IMR-90 (cell line): ENCODE measurements around the gene SEPSECS. TPM values are rescaled to one million over a fixed set of nuclear protein-coding genes. Genes with fewer than 3 reads are reported as not detected.

ENCODE experiments used
- ATAC-seq: fragments of 200-7000 bp; cut with Tn5 transposase; 2 replicates; pipeline ENCODE4 v1.9.1; 2020; ENCODE audit warnings: low read depth, mild to moderate bottlenecking, moderate library complexity
- BruUV-seq: library from RNA; stranded (reverse); fragments of 400-500 nt; replicated peaks from 2 replicates; lab custom pipeline; 2021; lab: Mats Ljungman, UMichigan
- CTCF ChIA-PET: fragments of 300-600 bp; formaldehyde crosslinking; extraction: SDS; loops from one replicate; lab custom pipeline; 2021; ENCODE audit warnings: antibody characterized with exemption; lab: Yijun Ruan, JAX
- POLR2A ChIA-PET: fragments of 300-600 bp; sonication (Branson Sonifier 250); formaldehyde crosslinking; loops from one replicate; lab custom pipeline; 2022; ENCODE audit warnings: antibody characterized with exemption; ENCODE audit not compliant: unreplicated experiment; lab: Charles Lee
- DNase-seq: peaks from one replicate; pipeline ENCODE4 v3.0.0; 2013
- H2AFZ ChIP-seq: replicated peaks from 2 replicates; pipeline ENCODE3; 2013; ENCODE audit warnings: low read length, mild to moderate bottlenecking; ENCODE audit not compliant: poor library complexity
- H2AK5ac ChIP-seq: 2 replicates; pipeline ENCODE4 v1.6.1; 2013; ENCODE audit warnings: low read depth, low read length, inconsistent platforms
- H2AK9ac ChIP-seq: replicated peaks from 2 replicates; pipeline ENCODE3; 2013; ENCODE audit warnings: mild to moderate bottlenecking, low read depth, low read length, moderate library complexity; ENCODE audit not compliant: poor library complexity
- H2BK120ac ChIP-seq: 2 replicates; pipeline ENCODE4 v1.6.1; 2013; ENCODE audit warnings: low read depth, low read length, inconsistent platforms
- H2BK15ac ChIP-seq: 3 replicates; pipeline ENCODE4 v1.6.1; 2013; ENCODE audit warnings: low read depth, low read length, inconsistent platforms
- H2BK20ac ChIP-seq: 2 replicates; pipeline ENCODE4 v1.6.1; 2013; ENCODE audit warnings: low read depth, mild to moderate bottlenecking, inconsistent platforms, low read length, moderate library complexity
- H2BK5ac ChIP-seq: 2 replicates; pipeline ENCODE4 v1.6.1; 2013; ENCODE audit warnings: mild to moderate bottlenecking, low read depth, low read length, inconsistent platforms; ENCODE audit not compliant: poor library complexity, severe bottlenecking
- H3K14ac ChIP-seq: replicated peaks from 2 replicates; pipeline ENCODE4 v1.6.1; 2013; ENCODE audit warnings: low read depth, low read length, inconsistent platforms
- H3K18ac ChIP-seq: 2 replicates; pipeline ENCODE4 v1.6.1; 2013; ENCODE audit warnings: low read depth, low read length, control low read depth
- H3K23ac ChIP-seq: 2 replicates; pipeline ENCODE4 v1.6.1; 2013; ENCODE audit warnings: low read depth, low read length, inconsistent platforms
- H3K27ac ChIP-seq: 2 replicates; pipeline ENCODE4 v1.5.1; 2013; ENCODE audit warnings: mild to moderate bottlenecking, control low read depth, low read length; ENCODE audit not compliant: insufficient read depth
- H3K27me3 ChIP-seq: 2 replicates; pipeline ENCODE4 v1.6.1; 2013; ENCODE audit warnings: low read length; ENCODE audit not compliant: control insufficient read depth, insufficient read depth
- H3K36me3 ChIP-seq: 2 replicates; pipeline ENCODE4 v1.6.1; 2013; ENCODE audit warnings: low read length, mixed read lengths; ENCODE audit not compliant: control insufficient read depth, insufficient read depth
- H3K4ac ChIP-seq: 2 replicates; pipeline ENCODE4 v1.6.1; 2013; ENCODE audit warnings: low read depth, low read length, inconsistent platforms
- H3K4me1 ChIP-seq: 2 replicates; pipeline ENCODE4 v1.6.1; 2013; ENCODE audit warnings: low read length, mixed read lengths; ENCODE audit not compliant: control insufficient read depth, insufficient read depth
- H3K4me2 ChIP-seq: 2 replicates; pipeline ENCODE4 v1.6.1; 2013; ENCODE audit warnings: low read depth, mild to moderate bottlenecking, control low read depth, low read length, moderate library complexity
- H3K4me3 ChIP-seq: 2 replicates; pipeline ENCODE4 v1.5.1; 2013; ENCODE audit warnings: low read depth, mild to moderate bottlenecking, control low read depth, low read length, moderate library complexity; ENCODE audit not compliant: insufficient read depth
- H3K56ac ChIP-seq: 2 replicates; pipeline ENCODE4 v1.6.1; 2013; ENCODE audit warnings: low read length, inconsistent platforms; ENCODE audit not compliant: insufficient read depth; ENCODE audit errors: extremely low read depth
- H3K79me1 ChIP-seq, 2 experiments: 2 replicates each; pipeline ENCODE4 v1.6.1; 2013; ENCODE audit warnings: low read length in 2 of 2, inconsistent platforms in 1 of 2, low read depth in 1 of 2
- H3K9ac ChIP-seq: 2 replicates; pipeline ENCODE4 v1.6.1; 2013; ENCODE audit warnings: low read depth, low read length, control low read depth
- H3K9me1 ChIP-seq: 2 replicates; pipeline ENCODE4 v1.6.1; 2013; ENCODE audit warnings: low read length, inconsistent platforms; ENCODE audit not compliant: insufficient read depth
- H3K9me3 ChIP-seq: 2 replicates; pipeline ENCODE4 v1.6.1; 2013; ENCODE audit warnings: low read length; ENCODE audit not compliant: control insufficient read depth, insufficient read depth
- H4K20me1 ChIP-seq: 2 replicates; pipeline ENCODE4 v1.6.1; 2013; ENCODE audit warnings: low read length, inconsistent platforms; ENCODE audit not compliant: insufficient read depth
- H4K5ac ChIP-seq: 2 replicates; pipeline ENCODE4 v1.6.1; 2013; ENCODE audit warnings: mild to moderate bottlenecking, low read depth, low read length, control low read depth
- H4K8ac ChIP-seq, 2 experiments: 2 replicates each; pipeline ENCODE4 v1.6.1; 2013; ENCODE audit warnings: low read depth in 2 of 2, low read length in 2 of 2, control low read depth in 1 of 2, inconsistent platforms in 1 of 2
- H4K91ac ChIP-seq: 2 replicates; pipeline ENCODE4 v1.6.1; 2013; ENCODE audit warnings: low read depth, low read length, inconsistent platforms; ENCODE audit not compliant: insufficient read depth
- CHD1 ChIP-seq: IDR thresholded peaks from 2 replicates; pipeline ENCODE4 v1.6.1; 2012; ENCODE audit warnings: low read depth, low read length, improper control_type of control experiment
- FOS ChIP-seq: fragments of 150-350 bp; IDR thresholded peaks from 2 replicates; pipeline ENCODE4 v1.6.1; 2016; ENCODE audit warnings: low read depth, low read length
- MAFK ChIP-seq: IDR thresholded peaks from 2 replicates; pipeline ENCODE4 v1.6.1; 2012; ENCODE audit warnings: low read depth, low read length, improper control_type of control experiment
- MAZ ChIP-seq: IDR thresholded peaks from 2 replicates; pipeline ENCODE4 v1.6.1; 2012; ENCODE audit warnings: low read depth, mild to moderate bottlenecking, low read length, improper control_type of control experiment, moderate library complexity, borderline replicate concordance
- MXI1 ChIP-seq: IDR thresholded peaks from 2 replicates; pipeline ENCODE4 v1.6.1; 2012; ENCODE audit warnings: low read depth, mild to moderate bottlenecking, low read length, moderate library complexity, borderline replicate concordance
- NFE2L2 ChIP-seq: fragments of 150-350 bp; IDR thresholded peaks from 2 replicates; pipeline ENCODE4 v1.6.1; 2016; ENCODE audit warnings: low read depth, mild to moderate bottlenecking, low read length
- POLR2A ChIP-seq: IDR thresholded peaks from 2 replicates; pipeline ENCODE4 v1.6.1; 2012; ENCODE audit warnings: mild to moderate bottlenecking, low read depth, low read length
- RAD21 ChIP-seq: IDR thresholded peaks from 2 replicates; pipeline ENCODE4 v1.6.1; 2012; ENCODE audit warnings: low read length, improper control_type of control experiment
- RCOR1 ChIP-seq: IDR thresholded peaks from 2 replicates; pipeline ENCODE4 v1.6.1; 2012; ENCODE audit warnings: mild to moderate bottlenecking, low read length, improper control_type of control experiment; ENCODE audit not compliant: insufficient replicate concordance
- RFX5 ChIP-seq: IDR thresholded peaks from 2 replicates; pipeline ENCODE4 v1.8.0; 2012; ENCODE audit warnings: low read depth, mild to moderate bottlenecking, low read length, moderate library complexity
- SMC3 ChIP-seq: fragments of 150-350 bp; IDR thresholded peaks from 2 replicates; pipeline ENCODE4 v1.6.1; 2016; ENCODE audit warnings: low read depth, mild to moderate bottlenecking, antibody characterized with exemption, low read length, moderate library complexity
- WGBS, 2 experiments: methylation state at CpG; one replicate each; pipeline versions ENCODE4 v1.1.5 to v1.1.7; 2013; ENCODE audit warnings: missing lambda C conversion rate in 2 of 2; ENCODE audit not compliant: insufficient read length in 1 of 2; ENCODE audit errors: extremely low coverage in 2 of 2; 5-methylcytosine and 5-hydroxymethylcytosine counted together
- dilution Hi-C: fragments of 300-500 bp; cut with HindIII; formaldehyde crosslinking; loops from one replicate; pipeline ENCODE4 v1.14.3; 2018; ENCODE audit warnings: low sequenced_read_pairs; ENCODE audit not compliant: unreplicated experiment
- in situ Hi-C: fragments of 300-500 bp; cut with MboI; formaldehyde crosslinking; loops from 3 replicates; pipeline ENCODE4 v1.14.3; 2019; ENCODE audit warnings: low sequenced_read_pairs, inconsistent platforms, mixed read lengths
- intact Hi-C: fragments of 100-400 bp; cut with micrococcal nuclease; formaldehyde crosslinking; loops from 2 replicates; pipeline ENCODE4 v1.10.0; 2022
- polyA plus RNA-seq, 3 experiments: library from polyadenylated mRNA; depleted of rRNA; stranded (reverse); fragments of >200 nt; gene quantifications; 2 replicates each; pipeline ENCODE4 v1.2.3, GENCODE V29; 2012; ENCODE audit warnings: low replicate concordance in 1 of 3
- total RNA-seq: library from RNA; depleted of rRNA; stranded (reverse); fragments of >200 nt; gene quantifications from 2 replicates; pipeline ENCODE4 v1.2.3, GENCODE V29; 2012
- TF ChIP-seq, protein P1 (sequence below): fragments of 150-350 bp; IDR thresholded peaks from 2 replicates; pipeline ENCODE4 v1.6.1; 2017; ENCODE audit warnings: mild to moderate bottlenecking, antibody characterized with exemption, low read length, low read depth
- TF ChIP-seq, protein P2 (sequence below): conservative IDR thresholded peaks from 2 replicates; pipeline ENCODE4 v1.5.1; 2012; ENCODE audit warnings: mild to moderate bottlenecking, low read depth, low read length, improper control_type of control experiment

SEPSECS gene
- total and polyA plus RNA-seq, 2 of the 4 experiments (the other 2 are of a cell fraction), result 1.7 to 5.0 TPM

DNA sequence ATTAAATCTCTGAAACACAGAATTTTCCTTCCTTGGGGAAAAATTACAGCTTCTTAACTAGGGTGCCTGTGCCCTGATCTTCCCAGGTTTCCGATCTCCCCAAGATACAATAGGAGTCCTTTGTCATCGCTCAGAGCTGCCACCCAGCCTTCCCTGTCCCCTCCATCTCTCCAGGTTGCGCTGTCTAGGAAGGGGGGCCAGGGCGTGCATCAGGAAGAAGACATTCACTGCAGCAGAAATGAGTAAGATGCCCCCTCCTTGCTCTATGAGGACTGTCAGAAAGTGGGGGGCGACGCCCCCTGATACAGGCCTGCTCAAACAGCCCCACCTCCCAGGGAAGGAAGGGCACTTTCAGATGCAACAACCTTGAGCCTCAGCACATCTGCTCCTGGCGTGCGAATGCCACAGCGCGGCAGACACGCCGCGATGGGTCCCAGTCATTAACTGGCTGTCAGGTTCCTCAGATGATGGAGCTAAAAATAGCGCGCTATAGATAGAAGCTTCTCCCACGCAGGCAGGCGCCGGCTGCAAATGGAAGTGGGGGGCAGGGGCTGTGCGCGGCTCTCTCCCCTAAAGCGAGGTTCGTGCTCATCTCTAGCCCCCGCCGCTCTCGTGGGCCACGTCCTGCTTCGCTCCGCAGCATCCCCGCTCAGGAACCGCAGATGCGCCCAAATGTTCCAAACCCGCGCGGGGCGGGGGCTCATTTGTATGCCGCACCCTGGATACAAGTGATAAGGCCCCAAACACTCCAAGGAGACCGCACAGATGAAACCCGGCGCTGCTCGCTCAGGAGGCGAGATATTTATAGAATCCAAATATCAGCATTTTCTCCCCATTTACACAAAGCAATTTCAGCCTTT lies 71.9 kb downstream of the SEPSECS start (continued):
- no peak for TF ChIP-seq SMC3

DNA sequence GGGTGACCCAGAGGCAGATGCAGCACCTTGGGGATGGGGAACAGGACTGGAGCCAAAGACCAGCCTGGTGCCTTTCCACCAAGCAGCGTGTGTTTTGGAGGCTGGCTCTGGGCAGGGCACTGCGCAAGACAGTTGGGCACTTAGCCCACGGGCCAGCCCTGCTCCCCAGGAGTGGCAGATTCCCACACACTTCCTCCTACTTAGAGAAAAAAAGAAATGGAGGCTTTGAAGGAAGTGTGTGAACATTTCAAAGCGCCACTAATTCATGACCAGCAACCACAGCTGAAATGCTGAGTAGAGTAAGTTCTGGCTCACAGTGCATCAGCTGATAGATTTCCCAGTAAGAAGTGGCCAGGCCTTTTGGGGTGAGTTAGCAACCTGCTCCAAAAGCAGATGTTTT lies 74.6 kb downstream of the SEPSECS start:
- Histone ChIP-seq H2BK15ac (no peak overlapping the region), H2AFZ (no peak overlapping the region), H3K79me1 (no peaks in the 10 kb centered on the region), H2BK5ac (no peak overlapping the region), H3K9me3 (no peaks in the 10 kb centered on the region), H3K18ac (no peak overlapping the region), H2AK5ac (no peak overlapping the region), H2BK20ac (no peak overlapping the region), H3K4me2 (no peak overlapping the region), H4K8ac (no peak overlapping the region), H2BK120ac (no peak overlapping the region), H3K56ac (no peak overlapping the region), H4K20me1 (peaks cover 3% of the 10 kb centered on the region; the same call in 1 of the 2 replicates), H2AK9ac (no peak overlapping the region), H3K27me3 (peaks cover 54% of the 10 kb centered on the region), H3K14ac (no peak overlapping the region), H3K4me3 (no peak overlapping the region), H4K91ac (no peak overlapping the region), H3K9ac (no peak overlapping the region), H3K4me1 (peaks cover 6% of the 10 kb centered on the region; the same call in 1 of the 2 replicates), H3K27ac (no peak overlapping the region), H4K5ac (no peak overlapping the region), H3K4ac (no peak overlapping the region), H3K36me3 (no peaks in the 10 kb centered on the region), H3K9me1 (no peaks in the 10 kb centered on the region), H3K23ac (no peak overlapping the region)
- in situ Hi-C loops, result no loop called here
- no TSS peak for BruUV-seq
- no CpG with 5 or more reads among the region's 4 CpGs for WGBS, 2 experiments
- no peak for ATAC-seq
- POLR2A ChIA-PET, result no interaction called here
- dilution Hi-C loops, result no loop called here
- CTCF ChIA-PET, result no interaction called here
- no peak for TF ChIP-seq FOS
- no peak for TF ChIP-seq RCOR1
- TF ChIP-seq MXI1, result no peak
- TF ChIP-seq, protein P1, sequence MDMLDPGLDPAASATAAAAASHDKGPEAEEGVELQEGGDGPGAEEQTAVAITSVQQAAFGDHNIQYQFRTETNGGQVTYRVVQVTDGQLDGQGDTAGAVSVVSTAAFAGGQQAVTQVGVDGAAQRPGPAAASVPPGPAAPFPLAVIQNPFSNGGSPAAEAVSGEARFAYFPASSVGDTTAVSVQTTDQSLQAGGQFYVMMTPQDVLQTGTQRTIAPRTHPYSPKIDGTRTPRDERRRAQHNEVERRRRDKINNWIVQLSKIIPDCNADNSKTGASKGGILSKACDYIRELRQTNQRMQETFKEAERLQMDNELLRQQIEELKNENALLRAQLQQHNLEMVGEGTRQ, result no peak
- no peak for TF ChIP-seq NFE2L2
- TF ChIP-seq CHD1, result no peak
- no peak for TF ChIP-seq MAFK
- TF ChIP-seq, protein P2, sequence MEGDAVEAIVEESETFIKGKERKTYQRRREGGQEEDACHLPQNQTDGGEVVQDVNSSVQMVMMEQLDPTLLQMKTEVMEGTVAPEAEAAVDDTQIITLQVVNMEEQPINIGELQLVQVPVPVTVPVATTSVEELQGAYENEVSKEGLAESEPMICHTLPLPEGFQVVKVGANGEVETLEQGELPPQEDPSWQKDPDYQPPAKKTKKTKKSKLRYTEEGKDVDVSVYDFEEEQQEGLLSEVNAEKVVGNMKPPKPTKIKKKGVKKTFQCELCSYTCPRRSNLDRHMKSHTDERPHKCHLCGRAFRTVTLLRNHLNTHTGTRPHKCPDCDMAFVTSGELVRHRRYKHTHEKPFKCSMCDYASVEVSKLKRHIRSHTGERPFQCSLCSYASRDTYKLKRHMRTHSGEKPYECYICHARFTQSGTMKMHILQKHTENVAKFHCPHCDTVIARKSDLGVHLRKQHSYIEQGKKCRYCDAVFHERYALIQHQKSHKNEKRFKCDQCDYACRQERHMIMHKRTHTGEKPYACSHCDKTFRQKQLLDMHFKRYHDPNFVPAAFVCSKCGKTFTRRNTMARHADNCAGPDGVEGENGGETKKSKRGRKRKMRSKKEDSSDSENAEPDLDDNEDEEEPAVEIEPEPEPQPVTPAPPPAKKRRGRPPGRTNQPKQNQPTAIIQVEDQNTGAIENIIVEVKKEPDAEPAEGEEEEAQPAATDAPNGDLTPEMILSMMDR, result no peak
- no peak for TF ChIP-seq RFX5
- TF ChIP-seq SMC3, result no peak
- no peak for TF ChIP-seq RAD21
- TF ChIP-seq POLR2A, result no peak
- no peak for TF ChIP-seq MAZ
- DNase-seq, result no peak
- intact Hi-C loops, result no loop called here
